ENCODE measurements around the gene FGFBP2. TPM values are rescaled to one million over a fixed set of nuclear protein-coding genes. Genes with fewer than 3 reads are reported as not detected.

FGFBP2 gene
- total and polyA plus RNA-seq, 2 experiments from 2014 or later = 0.18 to 0.56 TPM

DNA sequence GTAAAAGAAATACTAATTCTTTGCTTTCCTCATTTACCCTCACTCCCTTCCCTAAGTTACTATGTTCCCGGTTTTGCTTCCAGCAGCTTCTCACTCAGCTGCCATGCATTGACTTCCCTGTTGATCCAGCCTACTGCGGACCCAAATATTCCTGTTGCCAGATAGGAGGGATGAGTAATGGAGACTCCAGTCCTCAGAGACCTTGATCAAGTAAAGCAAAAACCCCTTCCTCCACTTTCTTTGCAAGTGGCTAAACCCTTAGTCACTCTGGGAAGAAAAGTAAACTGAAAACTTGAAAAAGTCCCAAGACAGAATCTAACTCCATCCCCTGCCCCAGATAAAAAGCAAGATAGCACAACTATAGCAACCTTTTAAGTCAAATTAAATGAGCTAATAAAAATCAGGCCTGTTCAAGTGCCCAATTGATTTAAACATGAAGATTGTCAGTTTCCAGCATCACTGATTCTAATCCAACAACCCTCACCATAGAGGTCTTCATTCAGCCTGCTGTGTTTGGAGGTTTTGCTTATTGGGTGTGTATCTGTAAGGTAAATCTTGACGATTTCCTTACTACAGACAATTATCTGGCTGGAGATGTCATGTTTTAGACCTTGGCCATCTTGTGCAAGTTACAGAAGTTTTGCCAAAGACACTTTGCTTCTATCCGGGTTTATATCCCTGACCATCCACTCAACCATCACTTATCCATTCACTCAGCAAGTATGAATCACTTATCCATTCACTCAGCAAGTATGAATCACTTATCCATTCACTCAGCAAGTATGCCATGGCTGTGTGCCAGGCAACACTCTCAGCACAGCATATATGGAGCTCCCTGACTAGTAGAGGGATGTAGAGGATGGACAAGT is 42.0 kb downstream of the FGFBP2 start:
- Histone ChIP-seq H2AFZ (no peak overlapping the region), H4K20me1 (replicated peaks; ENCODE audit: insufficient read depth) (no peaks in the 10 kb centered on the region), H3K27ac (ENCODE audit: low read depth) (no peak overlapping the region), H3K79me2 (replicated peaks; ENCODE audit: insufficient read depth) (no peaks in the 10 kb centered on the region), H3K27me3 (ENCODE audit: insufficient read depth) (no peaks in the 10 kb centered on the region), H3K36me3 (ENCODE audit: insufficient read depth) (peaks cover 2% of the 10 kb centered on the region; the same call in 1 of the 2 replicates), H3F3A (replicated peaks; ENCODE audit: low read depth) (no peaks in the 10 kb centered on the region), H3K4me3 (no peak overlapping the region), H3K4me2 (no peak overlapping the region), H3K4me1 (ENCODE audit: insufficient read depth) (no peaks in the 10 kb centered on the region), H3K9me2 (ENCODE audit: insufficient read depth) (no peaks in the 10 kb centered on the region; the same call in 1 of the 2 replicates)
- Mint-ChIP-seq H3K27me3 (ENCODE audit: insufficient read depth, low read depth, poor library complexity) (peaks cover 4% of the 10 kb centered on the region), H3K27ac (no peak overlapping the region), H3K4me3 (no peak overlapping the region), H3K9me3 (peaks cover 8% of the 10 kb centered on the region), H3K36me3 (ENCODE audit: low read depth) (peaks cover 3% of the 10 kb centered on the region), H3K4me1 (no peaks in the 10 kb centered on the region)
- TF ChIP-seq, protein P1, sequence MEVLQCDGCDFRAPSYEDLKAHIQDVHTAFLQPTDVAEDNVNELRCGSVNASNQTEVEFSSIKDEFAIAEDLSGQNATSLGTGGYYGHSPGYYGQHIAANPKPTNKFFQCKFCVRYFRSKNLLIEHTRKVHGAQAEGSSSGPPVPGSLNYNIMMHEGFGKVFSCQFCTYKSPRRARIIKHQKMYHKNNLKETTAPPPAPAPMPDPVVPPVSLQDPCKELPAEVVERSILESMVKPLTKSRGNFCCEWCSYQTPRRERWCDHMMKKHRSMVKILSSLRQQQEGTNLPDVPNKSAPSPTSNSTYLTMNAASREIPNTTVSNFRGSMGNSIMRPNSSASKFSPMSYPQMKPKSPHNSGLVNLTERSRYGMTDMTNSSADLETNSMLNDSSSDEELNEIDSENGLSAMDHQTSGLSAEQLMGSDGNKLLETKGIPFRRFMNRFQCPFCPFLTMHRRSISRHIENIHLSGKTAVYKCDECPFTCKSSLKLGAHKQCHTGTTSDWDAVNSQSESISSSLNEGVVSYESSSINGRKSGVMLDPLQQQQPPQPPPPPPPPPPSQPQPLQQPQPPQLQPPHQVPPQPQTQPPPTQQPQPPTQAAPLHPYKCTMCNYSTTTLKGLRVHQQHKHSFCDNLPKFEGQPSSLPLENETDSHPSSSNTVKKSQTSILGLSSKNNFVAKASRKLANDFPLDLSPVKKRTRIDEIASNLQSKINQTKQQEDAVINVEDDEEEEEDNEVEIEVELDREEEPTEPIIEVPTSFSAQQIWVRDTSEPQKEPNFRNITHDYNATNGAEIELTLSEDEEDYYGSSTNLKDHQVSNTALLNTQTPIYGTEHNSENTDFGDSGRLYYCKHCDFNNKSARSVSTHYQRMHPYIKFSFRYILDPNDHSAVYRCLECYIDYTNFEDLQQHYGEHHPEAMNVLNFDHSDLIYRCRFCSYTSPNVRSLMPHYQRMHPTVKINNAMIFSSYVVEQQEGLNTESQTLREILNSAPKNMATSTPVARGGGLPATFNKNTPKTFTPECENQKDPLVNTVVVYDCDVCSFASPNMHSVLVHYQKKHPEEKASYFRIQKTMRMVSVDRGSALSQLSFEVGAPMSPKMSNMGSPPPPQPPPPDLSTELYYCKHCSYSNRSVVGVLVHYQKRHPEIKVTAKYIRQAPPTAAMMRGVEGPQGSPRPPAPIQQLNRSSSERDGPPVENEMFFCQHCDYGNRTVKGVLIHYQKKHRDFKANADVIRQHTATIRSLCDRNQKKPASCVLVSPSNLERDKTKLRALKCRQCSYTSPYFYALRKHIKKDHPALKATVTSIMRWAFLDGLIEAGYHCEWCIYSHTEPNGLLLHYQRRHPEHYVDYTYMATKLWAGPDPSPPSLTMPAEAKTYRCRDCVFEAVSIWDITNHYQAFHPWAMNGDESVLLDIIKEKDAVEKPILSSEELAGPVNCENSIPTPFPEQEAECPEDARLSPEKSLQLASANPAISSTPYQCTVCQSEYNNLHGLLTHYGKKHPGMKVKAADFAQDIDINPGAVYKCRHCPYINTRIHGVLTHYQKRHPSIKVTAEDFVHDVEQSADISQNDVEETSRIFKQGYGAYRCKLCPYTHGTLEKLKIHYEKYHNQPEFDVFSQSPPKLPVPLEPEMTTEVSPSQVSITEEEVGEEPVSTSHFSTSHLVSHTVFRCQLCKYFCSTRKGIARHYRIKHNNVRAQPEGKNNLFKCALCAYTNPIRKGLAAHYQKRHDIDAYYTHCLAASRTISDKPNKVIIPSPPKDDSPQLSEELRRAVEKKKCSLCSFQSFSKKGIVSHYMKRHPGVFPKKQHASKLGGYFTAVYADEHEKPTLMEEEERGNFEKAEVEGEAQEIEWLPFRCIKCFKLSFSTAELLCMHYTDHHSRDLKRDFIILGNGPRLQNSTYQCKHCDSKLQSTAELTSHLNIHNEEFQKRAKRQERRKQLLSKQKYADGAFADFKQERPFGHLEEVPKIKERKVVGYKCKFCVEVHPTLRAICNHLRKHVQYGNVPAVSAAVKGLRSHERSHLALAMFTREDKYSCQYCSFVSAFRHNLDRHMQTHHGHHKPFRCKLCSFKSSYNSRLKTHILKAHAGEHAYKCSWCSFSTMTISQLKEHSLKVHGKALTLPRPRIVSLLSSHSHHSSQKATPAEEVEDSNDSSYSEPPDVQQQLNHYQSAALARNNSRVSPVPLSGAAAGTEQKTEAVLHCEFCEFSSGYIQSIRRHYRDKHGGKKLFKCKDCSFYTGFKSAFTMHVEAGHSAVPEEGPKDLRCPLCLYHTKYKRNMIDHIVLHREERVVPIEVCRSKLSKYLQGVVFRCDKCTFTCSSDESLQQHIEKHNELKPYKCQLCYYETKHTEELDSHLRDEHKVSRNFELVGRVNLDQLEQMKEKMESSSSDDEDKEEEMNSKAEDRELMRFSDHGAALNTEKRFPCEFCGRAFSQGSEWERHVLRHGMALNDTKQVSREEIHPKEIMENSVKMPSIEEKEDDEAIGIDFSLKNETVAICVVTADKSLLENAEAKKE (CRISPR knock-in tag; IDR thresholded peaks at IDR 0.05) = no peak
- TF ChIP-seq, protein P2, sequence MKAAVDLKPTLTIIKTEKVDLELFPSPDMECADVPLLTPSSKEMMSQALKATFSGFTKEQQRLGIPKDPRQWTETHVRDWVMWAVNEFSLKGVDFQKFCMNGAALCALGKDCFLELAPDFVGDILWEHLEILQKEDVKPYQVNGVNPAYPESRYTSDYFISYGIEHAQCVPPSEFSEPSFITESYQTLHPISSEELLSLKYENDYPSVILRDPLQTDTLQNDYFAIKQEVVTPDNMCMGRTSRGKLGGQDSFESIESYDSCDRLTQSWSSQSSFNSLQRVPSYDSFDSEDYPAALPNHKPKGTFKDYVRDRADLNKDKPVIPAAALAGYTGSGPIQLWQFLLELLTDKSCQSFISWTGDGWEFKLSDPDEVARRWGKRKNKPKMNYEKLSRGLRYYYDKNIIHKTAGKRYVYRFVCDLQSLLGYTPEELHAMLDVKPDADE (IDR thresholded peaks at IDR 0.05) = no peak
- TF ChIP-seq STAT1 (IDR thresholded peaks at IDR 0.05; ENCODE audit: unreplicated experiment) (no peak), ZNF331 (CRISPR knock-in tag; IDR thresholded peaks at IDR 0.05; ENCODE audit: low read depth) (no peak), EZH2phosphoT487 (IDR thresholded peaks at IDR 0.05; ENCODE audit: unreplicated experiment) (no peak), NANOG (IDR thresholded peaks at IDR 0.05; ENCODE audit: borderline replicate concordance) (no peak), EZH2 (IDR thresholded peaks at IDR 0.05; ENCODE audit: low read depth, unreplicated experiment) (no peak), POLR2AphosphoS5 (IDR thresholded peaks at IDR 0.05; ENCODE audit: low read depth) (no peak), JUNB (IDR thresholded peaks at IDR 0.05; ENCODE audit: unreplicated experiment) (no peak), ZNF114 (CRISPR knock-in tag; IDR thresholded peaks at IDR 0.05) (no peak), CREB1 (CRISPR knock-in tag; IDR thresholded peaks at IDR 0.05; ENCODE audit: low read depth) (no peak)
- TF ChIP-seq, protein P3, sequence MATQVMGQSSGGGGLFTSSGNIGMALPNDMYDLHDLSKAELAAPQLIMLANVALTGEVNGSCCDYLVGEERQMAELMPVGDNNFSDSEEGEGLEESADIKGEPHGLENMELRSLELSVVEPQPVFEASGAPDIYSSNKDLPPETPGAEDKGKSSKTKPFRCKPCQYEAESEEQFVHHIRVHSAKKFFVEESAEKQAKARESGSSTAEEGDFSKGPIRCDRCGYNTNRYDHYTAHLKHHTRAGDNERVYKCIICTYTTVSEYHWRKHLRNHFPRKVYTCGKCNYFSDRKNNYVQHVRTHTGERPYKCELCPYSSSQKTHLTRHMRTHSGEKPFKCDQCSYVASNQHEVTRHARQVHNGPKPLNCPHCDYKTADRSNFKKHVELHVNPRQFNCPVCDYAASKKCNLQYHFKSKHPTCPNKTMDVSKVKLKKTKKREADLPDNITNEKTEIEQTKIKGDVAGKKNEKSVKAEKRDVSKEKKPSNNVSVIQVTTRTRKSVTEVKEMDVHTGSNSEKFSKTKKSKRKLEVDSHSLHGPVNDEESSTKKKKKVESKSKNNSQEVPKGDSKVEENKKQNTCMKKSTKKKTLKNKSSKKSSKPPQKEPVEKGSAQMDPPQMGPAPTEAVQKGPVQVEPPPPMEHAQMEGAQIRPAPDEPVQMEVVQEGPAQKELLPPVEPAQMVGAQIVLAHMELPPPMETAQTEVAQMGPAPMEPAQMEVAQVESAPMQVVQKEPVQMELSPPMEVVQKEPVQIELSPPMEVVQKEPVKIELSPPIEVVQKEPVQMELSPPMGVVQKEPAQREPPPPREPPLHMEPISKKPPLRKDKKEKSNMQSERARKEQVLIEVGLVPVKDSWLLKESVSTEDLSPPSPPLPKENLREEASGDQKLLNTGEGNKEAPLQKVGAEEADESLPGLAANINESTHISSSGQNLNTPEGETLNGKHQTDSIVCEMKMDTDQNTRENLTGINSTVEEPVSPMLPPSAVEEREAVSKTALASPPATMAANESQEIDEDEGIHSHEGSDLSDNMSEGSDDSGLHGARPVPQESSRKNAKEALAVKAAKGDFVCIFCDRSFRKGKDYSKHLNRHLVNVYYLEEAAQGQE (IDR thresholded peaks at IDR 0.05; ENCODE audit: unreplicated experiment) = no peak
- TF ChIP-seq, protein P4, sequence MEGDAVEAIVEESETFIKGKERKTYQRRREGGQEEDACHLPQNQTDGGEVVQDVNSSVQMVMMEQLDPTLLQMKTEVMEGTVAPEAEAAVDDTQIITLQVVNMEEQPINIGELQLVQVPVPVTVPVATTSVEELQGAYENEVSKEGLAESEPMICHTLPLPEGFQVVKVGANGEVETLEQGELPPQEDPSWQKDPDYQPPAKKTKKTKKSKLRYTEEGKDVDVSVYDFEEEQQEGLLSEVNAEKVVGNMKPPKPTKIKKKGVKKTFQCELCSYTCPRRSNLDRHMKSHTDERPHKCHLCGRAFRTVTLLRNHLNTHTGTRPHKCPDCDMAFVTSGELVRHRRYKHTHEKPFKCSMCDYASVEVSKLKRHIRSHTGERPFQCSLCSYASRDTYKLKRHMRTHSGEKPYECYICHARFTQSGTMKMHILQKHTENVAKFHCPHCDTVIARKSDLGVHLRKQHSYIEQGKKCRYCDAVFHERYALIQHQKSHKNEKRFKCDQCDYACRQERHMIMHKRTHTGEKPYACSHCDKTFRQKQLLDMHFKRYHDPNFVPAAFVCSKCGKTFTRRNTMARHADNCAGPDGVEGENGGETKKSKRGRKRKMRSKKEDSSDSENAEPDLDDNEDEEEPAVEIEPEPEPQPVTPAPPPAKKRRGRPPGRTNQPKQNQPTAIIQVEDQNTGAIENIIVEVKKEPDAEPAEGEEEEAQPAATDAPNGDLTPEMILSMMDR (conservative IDR thresholded peaks at IDR 0.05; ENCODE audit: low read depth in 2 of 2) = no peak
- DNase-seq (ENCODE audit: low spot score) (no peak), ATAC-seq (no peak)
